SKM-1 treated with dmso at 0.1 percent for 144 hours (cell line): Measurements from ENCODE around the gene HACE1.
A peak's percentile ranks its signal among the peaks of the same experiment; 100 is the strongest.

Experiments
- DNase-seq: peaks from one replicate; lab custom pipeline; 2025; ENCODE audit not compliant: unreplicated experiment; lab: John Stamatoyannopoulos, UW

The HACE1 gene

DNA sequence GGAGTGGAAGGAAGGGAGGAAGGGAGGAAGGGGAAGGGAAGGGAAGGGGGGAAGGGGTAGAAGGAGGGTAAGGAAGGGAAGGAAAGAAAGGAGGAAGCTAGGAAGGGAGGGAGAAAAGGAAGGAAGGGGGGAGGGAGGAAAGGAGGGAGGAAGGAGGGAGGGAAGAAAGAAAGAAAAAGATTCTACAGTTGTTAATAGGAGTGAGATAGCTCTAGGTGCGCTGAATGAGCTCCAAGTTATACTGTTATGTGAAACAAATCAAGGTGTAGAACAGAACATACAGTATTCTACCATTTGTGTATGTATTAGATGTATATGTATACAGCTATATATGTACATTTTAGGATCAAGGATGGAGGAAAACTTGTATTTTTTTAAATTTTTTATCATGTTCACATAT is 167.7 kb downstream of the HACE1 start:
- DNase-seq: no peak

- no peak for DNase-seq
These were observed 170.0 kb downstream of the HACE1 start for GRCh38 chr6:104689551-104690205.

GRCh38 chr6:104688283-104688969 is 171.3 kb downstream of the HACE1 start:
- no peak for DNase-seq

DNA sequence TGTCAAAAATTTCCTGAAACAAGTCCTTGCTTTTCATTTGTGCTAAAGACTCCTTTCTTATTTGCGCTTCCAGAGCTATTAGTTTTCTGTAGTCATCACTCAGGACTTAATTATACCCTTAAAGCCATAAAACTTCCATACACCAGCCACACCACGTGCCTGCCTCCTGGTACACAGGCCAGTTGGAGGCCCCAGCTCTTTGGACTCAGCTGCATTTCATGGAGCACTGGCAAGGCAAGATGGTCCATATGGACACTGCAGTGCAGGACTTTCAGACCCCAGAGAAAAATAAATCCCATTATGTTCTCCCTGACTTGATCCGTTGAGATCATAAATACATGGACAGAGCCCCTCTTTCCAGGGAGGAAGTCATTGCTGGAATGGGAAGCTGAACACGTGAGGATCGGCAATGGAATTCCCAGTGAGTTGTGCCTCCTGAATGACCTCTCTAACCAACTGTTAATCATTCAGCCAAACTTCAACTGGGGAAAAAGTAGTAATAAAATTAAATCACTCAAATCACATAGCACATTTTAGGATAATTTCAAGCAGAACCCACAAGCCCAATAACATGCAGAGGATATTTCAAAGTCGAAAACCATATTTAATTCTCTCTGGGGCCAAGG is 173.1 kb downstream of the HACE1 start:
- no peak for DNase-seq

- DNase-seq: no peak
These were observed 173.7 kb downstream of the HACE1 start for GRCh38 chr6:104685871-104686549.

GRCh38 chr6:104684911-104685415 is 174.8 kb downstream of the HACE1 start:
- DNase-seq: no peak

GRCh38 chr6:104683809-104684208 is 175.9 kb downstream of the HACE1 start:
- no peak for DNase-seq

DNA sequence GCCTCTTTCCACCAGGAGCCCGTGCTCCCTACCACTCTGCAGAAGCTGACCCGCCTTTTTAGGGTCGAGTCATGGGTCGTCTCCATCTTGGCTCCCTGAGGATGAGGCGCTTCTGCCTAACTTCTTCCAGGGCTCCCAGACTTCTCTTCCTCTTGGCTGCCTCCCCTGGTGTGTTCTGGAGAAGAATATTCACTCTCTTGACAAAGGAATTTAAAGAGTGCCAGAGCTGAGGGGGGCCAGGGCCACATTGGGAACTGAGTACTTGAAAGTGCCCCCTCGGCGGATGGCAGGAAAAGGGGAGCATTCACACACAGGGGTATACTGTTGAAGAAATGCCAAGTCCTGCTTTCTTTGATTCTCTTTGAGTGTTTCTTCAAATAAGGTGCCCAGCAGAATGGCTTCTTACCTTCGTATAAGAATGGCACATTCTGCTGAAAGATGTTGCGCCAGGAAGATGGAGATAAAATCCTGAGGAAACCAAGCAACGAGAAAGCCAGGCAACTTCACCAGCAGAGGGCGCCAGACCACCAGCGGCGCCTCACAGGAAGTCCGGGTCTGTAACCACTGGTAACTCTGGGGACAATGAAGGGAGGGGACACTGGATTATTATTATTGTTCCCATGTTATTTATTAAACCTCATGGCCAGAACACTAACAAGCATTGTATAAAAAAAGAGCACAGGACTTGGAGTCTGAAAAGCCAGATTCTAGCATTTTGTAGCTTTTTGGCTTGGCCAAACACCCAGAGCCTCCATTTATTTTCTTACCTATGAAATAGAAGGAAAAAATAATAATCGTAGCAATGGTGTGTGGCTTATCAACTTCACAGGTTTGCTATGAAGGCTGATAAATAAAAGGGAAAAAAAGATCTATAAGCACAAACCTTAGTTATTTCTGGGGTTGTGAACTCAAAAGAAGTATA is 176.7 kb downstream of the HACE1 start:
- DNase-seq: peak; percentile 58

GRCh38 chr6:104680539-104680938 is 179.2 kb downstream of the HACE1 start:
- DNase-seq: no peak

DNA sequence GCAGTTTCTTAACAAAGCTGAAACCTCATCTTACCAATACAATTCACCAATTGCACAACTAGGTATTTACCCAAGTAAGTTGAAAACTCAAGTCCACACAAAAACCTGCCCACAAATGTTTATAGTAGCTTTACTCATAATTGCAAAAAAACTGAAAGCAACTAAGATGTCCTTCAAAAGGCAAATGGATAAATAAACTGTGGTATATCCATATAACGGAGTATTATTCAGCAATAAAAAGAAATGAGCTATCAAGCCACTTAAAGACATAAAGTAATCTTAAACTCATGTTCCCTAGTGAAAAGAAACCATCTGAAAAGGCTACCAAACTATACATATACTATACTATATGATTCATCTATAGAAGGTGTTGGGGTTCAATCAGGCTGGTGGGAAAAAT is 179.7 kb downstream of the HACE1 start:
- no peak for DNase-seq
